SK-N-SH (cell line): ENCODE data around the gene TRPM8. TPM values are rescaled to one million over a fixed set of nuclear protein-coding genes. Genes with fewer than 3 reads are reported as not detected.

Source experiments
- CTCF ChIA-PET: fragments of 300-600, 350-600 bp; formaldehyde crosslinking; extraction: SDS; loops from one replicate; lab custom pipeline; 2021; lab: Yijun Ruan, JAX
- POLR2A ChIA-PET: fragments of 350-600 bp; sonication (Branson Sonifier 250); formaldehyde crosslinking; extraction: SDS; loops from one replicate; lab custom pipeline; 2020; ENCODE audit warnings: antibody characterized with exemption, inconsistent platforms; lab: Yijun Ruan, JAX
- DNase-seq: peaks from one replicate; pipeline ENCODE4 v3.0.0; 2012
- H2AFZ ChIP-seq: fragments of 200-600 bp; sonication (generic); 2 replicates; pipeline ENCODE4 v1.8.1; 2016; ENCODE audit warnings: antibody characterized with exemption, mild to moderate bottlenecking, low read depth
- H3F3A ChIP-seq: fragments of 200-600 bp; sonication (generic); replicated peaks from 2 replicates; pipeline ENCODE3; 2016; ENCODE audit warnings: antibody characterized with exemption, mild to moderate bottlenecking; ENCODE audit not compliant: insufficient read depth
- H3K27ac ChIP-seq, 2 experiments: fragments of 200-500 bp in 1 of 2; fragments of 200-600 bp in 1 of 2; sonication (Bioruptor generic) in 1 of 2; sonication (generic), shearing (Covaris generic) in 1 of 2; 2 replicates each; pipeline versions ENCODE4 v1.5.1 to v1.6.1; 2014 to 2016; ENCODE audit warnings: low read depth in 2 of 2, inconsistent platforms in 1 of 2, low read length in 1 of 2, mild to moderate bottlenecking in 1 of 2, mixed read lengths in 1 of 2
- H3K27me3 ChIP-seq: fragments of 200-600 bp; sonication (generic), shearing (Covaris generic); 2 replicates; pipeline ENCODE4 v1.6.1; 2016; ENCODE audit warnings: mixed run types; ENCODE audit not compliant: insufficient read depth
- H3K36me3 ChIP-seq, 2 experiments: fragments of 200-500 bp in 1 of 2; fragments of 200-600 bp in 1 of 2; sonication (Bioruptor generic) in 1 of 2; sonication (generic) in 1 of 2; replicated peaks in 1 of 2; 2 replicates each; pipeline versions ENCODE3 to v1.5.1; 2014 to 2016; ENCODE audit warnings: low read length in 1 of 2, mild to moderate bottlenecking in 1 of 2; ENCODE audit not compliant: insufficient read depth in 2 of 2, control insufficient read depth in 1 of 2
- H3K4me1 ChIP-seq, 2 experiments: fragments of 200-500 bp in 1 of 2; fragments of 200-600 bp in 1 of 2; sonication (Bioruptor generic) in 1 of 2; sonication (generic), shearing (Covaris generic) in 1 of 2; 2 replicates each; pipeline versions ENCODE4 v1.5.1 to v1.6.1; 2014 to 2016; ENCODE audit warnings: low read depth in 1 of 2, low read length in 1 of 2, mixed run types in 1 of 2; ENCODE audit not compliant: insufficient read depth in 2 of 2, control insufficient read depth in 1 of 2
- H3K4me2 ChIP-seq: fragments of 200-600 bp; sonication (generic), shearing (Covaris generic); 2 replicates; pipeline ENCODE4 v1.6.1; 2017; ENCODE audit warnings: mixed run types
- H3K4me3 ChIP-seq, 2 experiments: fragments of 200-500 bp in 1 of 2; fragments of 200-600 bp in 1 of 2; sonication (Bioruptor generic) in 1 of 2; sonication (generic), shearing (Covaris generic) in 1 of 2; 2 replicates each; pipeline versions ENCODE4 v1.5.1 to v1.8.1; 2014 to 2016; ENCODE audit warnings: low read depth in 2 of 2, inconsistent platforms in 1 of 2, low read length in 1 of 2, mild to moderate bottlenecking in 1 of 2, mixed read lengths in 1 of 2, moderate library complexity in 1 of 2
- H3K79me2 ChIP-seq: fragments of 200-600 bp; sonication (generic); 2 replicates; pipeline ENCODE4 v1.8.1; 2017; ENCODE audit warnings: mild to moderate bottlenecking; ENCODE audit not compliant: insufficient read depth
- H3K9ac ChIP-seq: fragments of 200-600 bp; sonication (generic); 2 replicates; pipeline ENCODE4 v1.6.1; 2017; ENCODE audit warnings: mixed run types
- H3K9me2 ChIP-seq: fragments of 200-600 bp; sonication (generic); 2 replicates; pipeline ENCODE4 v1.6.1; 2017; ENCODE audit warnings: mixed run types
- H3K9me3 ChIP-seq: fragments of 200-600 bp; sonication (generic); 2 replicates; pipeline ENCODE4 v1.6.1; 2017; ENCODE audit warnings: mixed run types, mild to moderate bottlenecking, moderate library complexity
- H4K20me1 ChIP-seq: fragments of 200-600 bp; sonication (generic); 2 replicates; pipeline ENCODE4 v1.6.1; 2017; ENCODE audit warnings: mild to moderate bottlenecking, mixed run types; ENCODE audit not compliant: insufficient read depth
- ELF1 ChIP-seq: IDR thresholded peaks from 2 replicates; pipeline ENCODE4 v1.4.0; 2012
- FOXJ3 ChIP-seq: sonication (generic); formaldehyde crosslinking; IDR thresholded peaks from 2 replicates; pipeline ENCODE4 v1.5.1; 2020; ENCODE audit warnings: mild to moderate bottlenecking, missing genetic modification reagents
- NRF1 ChIP-seq: IDR thresholded peaks from 2 replicates; pipeline ENCODE4 v1.6.1; 2012; ENCODE audit warnings: low read depth, mild to moderate bottlenecking, low read length
- RFX5 ChIP-seq: IDR thresholded peaks from 2 replicates; pipeline ENCODE4 v1.6.1; 2012; ENCODE audit warnings: mild to moderate bottlenecking, improper control_type of control experiment, low read length
- SMC3 ChIP-seq: IDR thresholded peaks from 2 replicates; pipeline ENCODE4 v1.6.1; 2012; ENCODE audit warnings: low read depth, low read length, improper control_type of control experiment
- TEAD4 ChIP-seq: IDR thresholded peaks from 2 replicates; pipeline ENCODE4 v1.4.0; 2012; ENCODE audit warnings: mild to moderate bottlenecking, borderline replicate concordance; ENCODE audit not compliant: insufficient read depth
- USF1 ChIP-seq: IDR thresholded peaks from 2 replicates; pipeline ENCODE4 v1.4.0; 2012; ENCODE audit warnings: low read depth, borderline replicate concordance
- ZBTB33 ChIP-seq: IDR thresholded peaks from 2 replicates; pipeline ENCODE4 v1.4.0; 2012; ENCODE audit warnings: low read depth, borderline replicate concordance
- WGBS: methylation state at CpG from one replicate; pipeline ENCODE4 v1.1.6; 2017; ENCODE audit warnings: low lambda C conversion rate; 5-methylcytosine and 5-hydroxymethylcytosine counted together
- polyA plus RNA-seq, 3 experiments: library from polyadenylated mRNA; depleted of rRNA; stranded (reverse); fragments of >200 nt; gene quantifications; 2 replicates each; pipeline ENCODE4 v1.2.3, GENCODE V29; 2012
- TF ChIP-seq, protein P1 (sequence below): IDR thresholded peaks from 2 replicates; pipeline ENCODE4 v1.6.1; 2012; ENCODE audit warnings: mild to moderate bottlenecking, low read depth, low read length, moderate library complexity
- TF ChIP-seq, protein P2 (sequence below): fragments of 200-600 bp; sonication (generic); IDR thresholded peaks from 2 replicates; pipeline ENCODE4 v1.6.1; 2017; ENCODE audit warnings: antibody characterized with exemption, mild to moderate bottlenecking, moderate library complexity

TRPM8 gene
- polyA plus RNA-seq (2012; rRNA removed), result 0.85 and 1.6 TPM in 2 replicates
- 0.71 and 1.5 TPM in 2 replicates for polyA plus RNA-seq (2012; cell fraction: cytosol; rRNA removed)
- 1.2 and 2.1 TPM in 2 replicates for polyA plus RNA-seq (2012; cell fraction: nucleus; rRNA removed)

- Histone ChIP-seq H3K27me3 (peaks cover 4% of the 10 kb centered on the region; the same call in 1 of the 2 replicates), H4K20me1 (no peaks in the 10 kb centered on the region), H3K79me2 (no peaks in the 10 kb centered on the region), H3K9me2 (no peaks in the 10 kb centered on the region), H3K9me3 (no peaks in the 10 kb centered on the region), H3K36me3 (no peaks in the 10 kb centered on the region), H2AFZ (no peak within 1 kb of the TSS), H3K27ac (no peak within 1 kb of the TSS), H3K4me2 (no peak within 1 kb of the TSS), H3F3A (no peaks in the 10 kb centered on the region), H3K9ac (no peak within 1 kb of the TSS), H3K4me3 (no peak within 1 kb of the TSS), H3K4me1 (peaks cover 0 to 3% of the 10 kb centered on the region in 2 experiments; a peak in 1 of 4 replicates)
- no peak for DNase-seq
- WGBS, result 55% methylated on average over 5 of the region's 5 CpGs
- POLR2A ChIA-PET, result no interaction called here
- CTCF ChIA-PET, result interaction anchor here (0.6 to 3.1 kb wide), 6 partner anchors 11 to 469 kb away, joined by 3 to 16 read pairs (median 3); no protein-coding TSS in a partner anchor
- TF ChIP-seq, protein P1, sequence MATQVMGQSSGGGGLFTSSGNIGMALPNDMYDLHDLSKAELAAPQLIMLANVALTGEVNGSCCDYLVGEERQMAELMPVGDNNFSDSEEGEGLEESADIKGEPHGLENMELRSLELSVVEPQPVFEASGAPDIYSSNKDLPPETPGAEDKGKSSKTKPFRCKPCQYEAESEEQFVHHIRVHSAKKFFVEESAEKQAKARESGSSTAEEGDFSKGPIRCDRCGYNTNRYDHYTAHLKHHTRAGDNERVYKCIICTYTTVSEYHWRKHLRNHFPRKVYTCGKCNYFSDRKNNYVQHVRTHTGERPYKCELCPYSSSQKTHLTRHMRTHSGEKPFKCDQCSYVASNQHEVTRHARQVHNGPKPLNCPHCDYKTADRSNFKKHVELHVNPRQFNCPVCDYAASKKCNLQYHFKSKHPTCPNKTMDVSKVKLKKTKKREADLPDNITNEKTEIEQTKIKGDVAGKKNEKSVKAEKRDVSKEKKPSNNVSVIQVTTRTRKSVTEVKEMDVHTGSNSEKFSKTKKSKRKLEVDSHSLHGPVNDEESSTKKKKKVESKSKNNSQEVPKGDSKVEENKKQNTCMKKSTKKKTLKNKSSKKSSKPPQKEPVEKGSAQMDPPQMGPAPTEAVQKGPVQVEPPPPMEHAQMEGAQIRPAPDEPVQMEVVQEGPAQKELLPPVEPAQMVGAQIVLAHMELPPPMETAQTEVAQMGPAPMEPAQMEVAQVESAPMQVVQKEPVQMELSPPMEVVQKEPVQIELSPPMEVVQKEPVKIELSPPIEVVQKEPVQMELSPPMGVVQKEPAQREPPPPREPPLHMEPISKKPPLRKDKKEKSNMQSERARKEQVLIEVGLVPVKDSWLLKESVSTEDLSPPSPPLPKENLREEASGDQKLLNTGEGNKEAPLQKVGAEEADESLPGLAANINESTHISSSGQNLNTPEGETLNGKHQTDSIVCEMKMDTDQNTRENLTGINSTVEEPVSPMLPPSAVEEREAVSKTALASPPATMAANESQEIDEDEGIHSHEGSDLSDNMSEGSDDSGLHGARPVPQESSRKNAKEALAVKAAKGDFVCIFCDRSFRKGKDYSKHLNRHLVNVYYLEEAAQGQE, result no peak
- TF ChIP-seq FOXJ3 (no peak), RFX5 (no peak), ZBTB33 (no peak), ELF1 (no peak), USF1 (no peak), SMC3 (no peak), TEAD4 (no peak)
- TF ChIP-seq, all 33 proteins: peak for 0
These were observed at the start of gene TRPM8 for GRCh38 chr2:233917116-233917515. TSS of gene TRPM8 (plus strand) at chr2:233917373. CDS start at chr2:233926538, 9,165 bp downstream.

DNA sequence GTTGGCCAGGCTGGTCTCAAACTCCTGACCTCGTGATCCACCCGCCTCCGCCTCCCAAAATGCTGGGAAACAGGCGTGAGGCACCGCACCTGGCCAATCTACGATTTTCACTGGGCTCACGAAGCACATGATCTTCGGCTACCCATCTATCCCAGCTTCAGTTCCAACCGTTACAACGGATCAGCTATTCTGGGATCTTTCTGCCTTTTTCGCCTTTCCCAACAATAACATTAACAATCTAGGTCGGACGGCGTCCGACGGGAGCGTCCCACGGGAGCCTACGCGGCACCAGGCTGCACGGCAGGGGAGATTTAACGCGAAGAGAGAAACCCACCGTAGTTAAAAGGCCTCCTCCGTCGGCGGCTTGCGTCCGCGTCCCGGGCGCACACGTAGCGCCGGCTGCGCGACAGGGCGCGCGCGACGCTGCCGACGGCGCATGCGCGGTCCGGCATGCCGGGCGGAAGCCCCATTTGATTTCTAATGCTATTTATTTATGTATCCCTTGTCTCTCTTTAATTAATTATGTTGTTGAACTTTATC lies 49.1 kb upstream of the TRPM8 start, which contains the start of gene MSL3B:
TSS of gene MSL3B (minus strand) at position 394 of the 540 bp plus-strand sequence.
- Histone ChIP-seq H2AFZ (peak within 1 kb of the TSS; percentile 90), H3K9me2 (0 out of 2 replicates have a peak, but pooled peaks cover 3% of the 10 kb centered on the region), H3K36me3 (no peaks in the 10 kb centered on the region), H3K9me3 (peaks cover 13% of the 10 kb centered on the region; the same call in 1 of the 2 replicates), H3K27me3 (no peaks in the 10 kb centered on the region), H3K27ac (no peak within 1 kb of the TSS), H3F3A (no peaks in the 10 kb centered on the region), H3K4me1 (no peaks in the 10 kb centered on the region; a peak in 1 of 4 replicates), H3K4me2 (peak within 1 kb of the TSS; percentile 26; the same call in 1 of the 2 replicates), H3K79me2 (no peaks in the 10 kb centered on the region), H4K20me1 (no peaks in the 10 kb centered on the region), H3K9ac (no peak within 1 kb of the TSS), H3K4me3 (peak within 1 kb of the TSS; percentile 47 to 59)
- ChIA-PET POLR2A (no interaction called here), CTCF (no interaction called here)
- peak; percentile 77 for DNase-seq
- peak; percentile 14; the same call in 1 of the 2 replicates for TF ChIP-seq NRF1
- TF ChIP-seq, protein P2, sequence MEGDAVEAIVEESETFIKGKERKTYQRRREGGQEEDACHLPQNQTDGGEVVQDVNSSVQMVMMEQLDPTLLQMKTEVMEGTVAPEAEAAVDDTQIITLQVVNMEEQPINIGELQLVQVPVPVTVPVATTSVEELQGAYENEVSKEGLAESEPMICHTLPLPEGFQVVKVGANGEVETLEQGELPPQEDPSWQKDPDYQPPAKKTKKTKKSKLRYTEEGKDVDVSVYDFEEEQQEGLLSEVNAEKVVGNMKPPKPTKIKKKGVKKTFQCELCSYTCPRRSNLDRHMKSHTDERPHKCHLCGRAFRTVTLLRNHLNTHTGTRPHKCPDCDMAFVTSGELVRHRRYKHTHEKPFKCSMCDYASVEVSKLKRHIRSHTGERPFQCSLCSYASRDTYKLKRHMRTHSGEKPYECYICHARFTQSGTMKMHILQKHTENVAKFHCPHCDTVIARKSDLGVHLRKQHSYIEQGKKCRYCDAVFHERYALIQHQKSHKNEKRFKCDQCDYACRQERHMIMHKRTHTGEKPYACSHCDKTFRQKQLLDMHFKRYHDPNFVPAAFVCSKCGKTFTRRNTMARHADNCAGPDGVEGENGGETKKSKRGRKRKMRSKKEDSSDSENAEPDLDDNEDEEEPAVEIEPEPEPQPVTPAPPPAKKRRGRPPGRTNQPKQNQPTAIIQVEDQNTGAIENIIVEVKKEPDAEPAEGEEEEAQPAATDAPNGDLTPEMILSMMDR, result no peak
- TF ChIP-seq, protein P1, result no peak
- 32% methylated on average over 35 of the region's 50 CpGs for WGBS
